ENCODE measurements around the gene TMEM205. TPM values are rescaled to one million over a fixed set of nuclear protein-coding genes. Genes with fewer than 3 reads are reported as not detected.
"Not testable (repeated sequence)": the region's sequence is repeated elsewhere in the genome, so short reads cannot be mapped to it uniquely, and the experiment has no call there.

TMEM205 gene
- 89.8 TPM for total RNA-seq
- long read RNA-seq, transcript TMEM205-201 (3 exons, 1,034 nt) = minor isoform, 8 of 74 reads
- long read RNA-seq, transcript TMEM205-203 (2 exons, 1,147 nt) = minor isoform, 5 of 74 reads
- long read RNA-seq, transcript TMEM205-210 (4 exons, 840 nt) = minor isoform, 12 of 74 reads
- long read RNA-seq, transcript TMEM205-216 (4 exons, 792 nt) = major isoform, 31 of 74 reads
- long read RNA-seq, partial matches to known transcripts = 2 of 74 reads
- long read RNA-seq, other reads (novel, unspliced or antisense) = 6 of 74 reads

DNA sequence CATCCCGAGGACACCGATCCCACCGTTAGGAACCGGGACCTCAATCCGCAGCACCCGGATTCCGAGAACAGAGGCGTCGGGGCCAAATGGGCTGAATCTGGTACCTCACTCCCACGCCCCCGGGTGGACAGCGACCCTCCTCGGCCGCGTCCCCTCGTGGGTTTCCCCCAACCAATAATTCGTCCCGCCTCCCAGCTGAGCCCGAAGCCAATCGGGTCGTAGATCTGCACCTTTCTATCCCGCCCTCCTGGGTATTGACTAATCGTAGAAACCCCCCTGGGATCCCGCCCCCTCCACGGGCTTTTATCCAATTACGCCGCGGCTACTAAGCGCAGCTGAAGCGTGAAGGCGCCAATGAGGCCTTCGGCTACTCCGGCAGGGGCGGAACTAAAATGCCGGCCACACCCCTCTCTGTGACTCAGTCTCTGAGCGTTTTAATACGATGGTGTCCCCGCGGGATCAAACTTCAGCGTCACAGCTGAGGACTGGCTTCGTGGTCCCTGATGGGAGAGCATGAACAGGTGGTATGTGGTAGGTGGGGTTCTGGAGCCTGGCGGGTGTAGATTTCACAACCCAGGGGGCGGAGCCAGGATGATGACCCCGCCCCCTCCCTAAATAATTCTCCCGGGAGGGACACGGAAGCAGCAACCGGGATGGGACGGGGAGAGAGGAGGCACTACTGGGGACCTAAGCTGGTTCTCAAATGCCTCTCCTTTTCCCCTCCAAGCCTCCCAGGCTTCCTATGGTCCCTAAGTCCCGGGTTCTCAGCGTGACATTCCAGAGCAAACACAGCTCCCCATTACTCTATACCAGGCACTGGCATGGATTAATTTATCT, at the start of gene TMEM205, which contains the start of gene CCDC159:
TMEM205 (minus strand) TSS at position 165 of the 837 bp plus-strand sequence. CDS start 649 bp downstream, outside the sequence.
CCDC159 (plus strand) TSS at position 416 of the 837 bp plus-strand sequence; CDS start at position 504, 88 bp downstream.
- peak; percentile 97 for DNase-seq
- intact Hi-C loops (cut with micrococcal nuclease) = no loop called here
- peak; percentile 96 for ATAC-seq

DNA sequence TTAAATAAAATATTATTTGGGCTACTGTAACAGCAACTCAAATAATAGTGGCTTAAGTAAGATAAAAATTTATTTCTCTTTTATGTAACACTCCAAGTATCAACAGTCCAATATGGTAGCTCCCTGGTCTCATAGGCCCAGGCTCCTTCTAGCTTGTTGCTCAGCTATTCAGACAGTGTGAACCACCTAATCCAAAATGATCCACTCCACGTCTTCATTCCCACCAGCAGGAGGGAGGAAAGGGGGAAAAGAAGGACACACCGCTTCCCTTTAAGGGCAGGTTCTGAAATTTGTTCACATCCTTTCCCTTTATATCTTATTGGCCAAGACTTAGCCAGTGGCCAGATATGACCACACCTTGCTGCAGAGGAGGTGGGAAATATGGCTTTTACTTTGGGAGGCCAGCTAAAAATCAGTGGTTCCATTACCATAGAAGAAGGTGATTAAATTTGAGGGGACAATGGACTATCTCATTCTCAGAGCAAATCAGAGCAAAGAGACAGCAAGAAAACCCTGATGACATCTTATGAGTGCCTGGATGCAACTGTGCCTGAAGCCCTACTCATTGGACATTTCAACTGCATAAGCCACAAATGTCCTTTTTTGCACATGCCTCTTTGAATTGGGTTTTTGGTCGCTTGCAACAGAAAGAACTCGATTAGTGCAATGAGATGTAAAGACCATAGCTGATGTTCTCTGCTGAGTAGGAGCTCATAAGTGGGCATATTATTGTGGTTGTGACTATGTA, 45.0 kb upstream of the TMEM205 start:
- ATAC-seq = no peak
- DNase-seq = no peak
- intact Hi-C loops (cut with micrococcal nuclease) = no loop called here

DNA sequence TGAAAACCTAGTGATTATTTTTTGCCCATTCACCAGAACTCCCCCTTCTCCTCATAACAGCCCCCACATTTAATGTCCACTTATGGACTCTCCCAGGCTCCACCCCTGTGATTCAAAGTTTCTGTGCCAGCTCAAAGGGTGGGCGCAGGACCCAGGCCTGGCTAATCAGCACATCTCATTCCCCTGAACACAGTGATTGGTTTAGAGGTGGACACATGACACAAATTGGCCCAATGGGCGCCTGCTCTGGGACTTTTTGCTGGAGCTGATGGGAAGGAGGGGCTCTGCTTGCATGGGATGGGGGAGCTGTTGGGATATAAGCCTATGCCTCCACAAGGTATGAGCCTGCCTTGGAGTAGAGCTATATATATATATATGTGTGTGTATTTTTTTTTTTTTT, 44.3 kb upstream of the TMEM205 start:
- no peak for DNase-seq
- intact Hi-C loops (cut with micrococcal nuclease) = no loop called here
- no peak for ATAC-seq

DNA sequence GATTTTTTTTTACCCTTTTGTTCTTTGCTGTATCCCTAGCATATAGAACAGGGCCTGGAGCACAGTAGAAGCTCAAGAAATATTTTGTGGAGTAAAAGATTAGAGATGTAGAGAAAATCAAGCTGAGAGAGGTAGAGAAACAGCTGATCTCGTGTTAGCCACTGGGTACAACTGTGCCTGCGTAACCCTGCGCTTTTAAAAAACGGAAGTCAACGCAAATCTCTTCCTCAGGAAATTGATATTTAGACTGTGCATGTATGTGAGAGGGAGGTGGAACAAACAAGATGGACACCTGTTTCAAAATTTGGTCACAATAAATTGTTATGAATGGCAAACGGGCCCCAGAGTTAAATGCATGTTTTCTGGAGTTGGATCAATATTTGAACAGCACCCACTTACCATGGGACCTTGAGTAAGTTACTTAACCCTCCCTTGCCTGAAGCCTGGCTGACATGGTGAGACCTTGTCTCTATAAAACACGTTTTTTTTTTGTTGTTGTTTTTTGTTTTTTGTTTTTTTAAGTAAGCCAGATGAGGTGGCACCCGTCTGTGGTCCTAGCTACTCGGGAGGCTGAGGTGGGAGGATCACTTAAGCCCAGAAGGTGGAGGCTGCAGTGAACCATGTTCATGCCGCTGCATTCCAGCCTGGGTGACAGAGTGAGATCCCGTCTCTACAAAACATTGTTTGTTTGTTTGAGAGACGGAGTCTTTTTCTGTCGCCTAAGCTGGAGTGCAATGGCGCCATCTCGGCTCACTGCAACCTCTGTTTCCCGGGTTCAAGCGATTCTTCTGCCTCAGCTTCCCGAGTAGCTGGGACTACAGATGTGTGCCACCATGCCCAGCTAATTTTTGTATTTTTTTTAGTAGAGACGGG, 41.3 kb upstream of the TMEM205 start:
- ATAC-seq (no peak), DNase-seq (no peak)
- intact Hi-C loops (cut with micrococcal nuclease) = no loop called here

DNA sequence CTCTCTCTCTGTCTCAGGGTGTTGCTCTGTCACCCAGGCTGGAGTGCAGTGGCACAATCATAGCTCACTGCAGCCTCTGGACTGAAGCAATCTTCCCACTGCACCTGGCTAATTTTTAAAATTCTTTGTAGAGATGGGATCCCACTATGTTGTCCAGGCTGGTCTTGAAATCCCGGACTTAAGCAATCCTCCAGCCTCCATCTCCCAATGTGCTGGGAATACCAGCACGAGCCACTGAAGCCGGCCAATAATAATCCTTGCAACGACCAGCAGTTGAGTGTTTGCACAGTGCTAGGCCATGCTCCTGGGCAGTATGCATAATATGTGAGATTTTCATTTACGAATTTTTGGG, 38.7 kb upstream of the TMEM205 start:
- no peak for ATAC-seq
- intact Hi-C loops (cut with micrococcal nuclease) = no loop called here
- no peak for DNase-seq

DNA sequence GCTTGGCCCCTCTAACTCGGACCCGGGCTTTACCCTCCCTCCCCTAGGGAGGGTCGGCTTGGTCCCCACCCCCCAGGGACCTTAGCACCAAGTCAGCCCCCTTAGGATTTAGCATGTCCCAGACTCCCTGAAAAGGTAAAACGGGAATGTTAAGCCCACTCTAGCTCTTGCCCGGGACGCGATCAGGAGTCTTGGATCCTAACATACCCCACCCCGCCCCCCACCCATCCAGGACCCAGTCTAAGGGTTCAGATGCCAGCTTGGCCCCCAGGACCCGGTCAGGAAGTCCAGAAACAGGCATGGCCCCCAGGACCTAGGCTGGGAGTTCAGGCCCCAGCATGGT, 37.6 kb upstream of the TMEM205 start:
- DNase-seq = no peak
- ATAC-seq = no peak
- intact Hi-C loops (cut with micrococcal nuclease) = no loop called here

DNA sequence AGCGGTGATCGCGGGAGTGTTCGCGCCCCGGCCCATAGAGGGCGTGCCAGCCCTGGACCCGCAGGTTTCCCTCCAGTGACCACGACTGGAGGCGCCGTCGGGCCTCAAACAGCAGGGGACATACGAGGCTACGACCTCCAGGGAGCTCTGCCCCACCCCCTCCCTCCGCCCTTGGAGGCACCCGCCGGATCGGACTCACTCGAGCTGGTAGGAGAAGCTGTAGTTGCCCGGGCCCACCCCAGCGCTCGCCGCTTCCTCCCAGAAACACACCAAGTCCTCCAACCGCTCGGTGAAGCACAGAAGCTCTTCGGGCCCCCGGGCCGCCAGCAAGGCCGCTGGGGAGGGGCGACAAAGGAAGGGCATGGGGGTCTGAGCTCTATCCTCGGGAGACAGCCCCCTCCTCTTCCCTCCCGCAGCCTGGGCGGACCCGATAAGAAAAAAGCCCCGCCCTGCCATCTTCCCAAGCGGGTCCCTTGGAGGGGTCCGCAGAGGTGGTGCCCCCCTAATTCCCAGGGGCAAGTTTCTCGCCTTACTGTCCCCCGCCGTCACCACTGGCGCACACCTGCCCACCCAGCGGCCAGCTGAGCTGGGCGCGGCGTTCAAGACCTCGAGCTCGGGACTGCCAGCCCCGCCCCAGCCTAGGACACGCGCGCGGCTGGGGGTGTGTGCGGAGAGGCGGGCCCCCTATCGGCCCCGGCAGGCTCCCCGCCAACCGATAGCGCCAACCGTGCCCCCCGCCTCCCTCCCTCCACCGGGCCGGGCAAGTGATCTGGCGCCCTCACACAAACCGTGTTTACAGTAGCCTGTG, 37.0 kb upstream of the TMEM205 start:
- ATAC-seq (peak; percentile 17), DNase-seq (peak; percentile 76)
- intact Hi-C loops (cut with micrococcal nuclease) = no loop called here

DNA sequence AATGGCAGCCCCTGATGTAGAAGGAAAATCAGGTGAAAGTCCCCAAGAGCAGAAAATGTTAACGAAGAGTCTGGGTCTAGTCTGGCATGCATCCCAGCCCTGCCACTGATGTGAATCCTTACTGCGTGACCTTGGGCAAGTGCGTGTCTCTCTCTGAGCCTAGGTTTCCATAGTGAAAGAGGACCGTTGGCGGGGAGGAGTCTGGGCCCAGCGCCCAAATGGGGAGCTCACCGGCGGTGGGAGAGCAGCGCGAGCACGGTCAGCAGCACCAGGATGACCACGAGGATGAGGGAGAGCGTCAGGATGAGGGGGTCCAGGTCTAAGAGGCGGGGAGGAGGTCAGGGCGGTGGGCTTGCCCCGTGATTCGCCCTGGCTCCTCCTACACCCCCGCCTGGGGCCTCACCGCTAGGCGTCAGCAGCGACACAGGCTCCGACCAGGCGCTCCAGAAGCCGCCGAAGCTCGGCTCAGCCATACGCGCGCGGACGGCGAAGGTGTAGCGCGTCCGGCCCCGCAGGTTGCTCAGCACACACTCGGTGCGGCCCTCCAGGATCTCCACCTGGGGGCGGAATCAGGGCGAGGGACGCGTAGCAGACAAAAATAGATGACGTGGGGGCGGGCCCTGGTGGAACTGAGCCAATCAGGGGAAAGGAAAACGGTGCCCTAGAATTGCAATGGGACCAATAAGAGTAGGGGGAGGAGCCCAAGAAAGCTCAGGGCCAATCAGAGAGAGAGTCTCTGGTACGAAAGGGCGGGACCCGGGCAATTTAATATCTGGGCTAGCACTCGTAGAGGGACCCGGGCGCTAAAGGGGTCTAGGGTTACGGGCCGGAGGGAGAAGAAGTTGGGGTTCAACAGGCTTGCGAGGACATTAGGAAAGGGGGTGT, 34.8 kb upstream of the TMEM205 start:
- intact Hi-C loops (cut with micrococcal nuclease) = no loop called here
- peak; percentile 94 for DNase-seq
- peak; percentile 87 for ATAC-seq

DNA sequence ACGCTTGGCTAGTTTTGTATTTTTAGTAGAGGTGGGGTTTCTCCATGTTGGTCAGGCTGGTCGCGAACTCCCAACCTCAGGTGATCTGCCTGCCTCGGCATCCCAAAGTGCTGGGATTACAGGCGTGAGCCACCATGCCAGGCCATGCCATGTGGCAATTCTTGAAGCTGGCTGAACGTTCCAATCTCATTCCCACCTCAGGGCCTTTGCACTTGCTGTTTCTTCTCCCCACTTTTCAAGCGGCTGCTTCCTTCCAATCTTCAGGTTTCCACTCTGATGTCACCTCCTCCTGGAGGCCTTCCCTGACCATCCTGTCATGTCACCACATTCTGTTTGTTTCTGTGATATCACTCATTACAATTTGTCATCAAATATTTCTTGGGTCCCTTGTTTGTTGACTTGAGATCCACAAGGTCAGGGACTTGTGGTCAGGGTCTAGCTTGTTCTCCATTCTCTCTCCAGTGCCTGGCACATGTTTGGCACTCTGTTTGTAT, 33.8 kb upstream of the TMEM205 start:
- intact Hi-C loops (cut with micrococcal nuclease) = no loop called here
- no peak for ATAC-seq
- DNase-seq = no peak

DNA sequence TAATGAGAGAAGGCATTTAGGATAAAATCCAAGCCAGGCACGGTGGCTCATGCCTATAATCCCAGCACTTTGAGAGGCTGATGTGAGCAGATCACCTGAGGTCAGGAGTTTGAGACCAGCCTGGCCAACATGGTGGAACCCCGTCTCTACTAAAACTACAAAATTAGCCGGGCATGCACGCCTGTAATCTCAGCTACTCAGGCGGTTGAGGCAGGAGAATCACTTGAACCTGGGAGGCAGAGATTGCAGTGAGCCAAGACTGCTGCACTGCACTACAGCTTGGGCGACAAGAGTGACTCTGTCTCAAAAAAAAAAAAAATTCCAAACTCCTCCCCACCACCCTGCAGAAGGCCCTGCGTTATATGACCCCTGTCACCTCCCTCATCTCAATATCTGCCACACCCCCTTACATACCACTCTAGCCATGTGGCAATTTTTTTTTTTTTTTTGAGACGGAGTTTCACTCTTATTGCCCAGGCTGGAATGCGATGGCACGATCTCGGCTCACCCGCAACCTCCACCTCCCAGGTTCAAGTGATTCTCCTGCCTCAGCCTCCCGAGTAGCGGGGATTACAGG, 33.3 kb upstream of the TMEM205 start:
- DNase-seq; ATAC-seq; intact Hi-C loops (cut with micrococcal nuclease): not testable (repeated sequence)

DNA sequence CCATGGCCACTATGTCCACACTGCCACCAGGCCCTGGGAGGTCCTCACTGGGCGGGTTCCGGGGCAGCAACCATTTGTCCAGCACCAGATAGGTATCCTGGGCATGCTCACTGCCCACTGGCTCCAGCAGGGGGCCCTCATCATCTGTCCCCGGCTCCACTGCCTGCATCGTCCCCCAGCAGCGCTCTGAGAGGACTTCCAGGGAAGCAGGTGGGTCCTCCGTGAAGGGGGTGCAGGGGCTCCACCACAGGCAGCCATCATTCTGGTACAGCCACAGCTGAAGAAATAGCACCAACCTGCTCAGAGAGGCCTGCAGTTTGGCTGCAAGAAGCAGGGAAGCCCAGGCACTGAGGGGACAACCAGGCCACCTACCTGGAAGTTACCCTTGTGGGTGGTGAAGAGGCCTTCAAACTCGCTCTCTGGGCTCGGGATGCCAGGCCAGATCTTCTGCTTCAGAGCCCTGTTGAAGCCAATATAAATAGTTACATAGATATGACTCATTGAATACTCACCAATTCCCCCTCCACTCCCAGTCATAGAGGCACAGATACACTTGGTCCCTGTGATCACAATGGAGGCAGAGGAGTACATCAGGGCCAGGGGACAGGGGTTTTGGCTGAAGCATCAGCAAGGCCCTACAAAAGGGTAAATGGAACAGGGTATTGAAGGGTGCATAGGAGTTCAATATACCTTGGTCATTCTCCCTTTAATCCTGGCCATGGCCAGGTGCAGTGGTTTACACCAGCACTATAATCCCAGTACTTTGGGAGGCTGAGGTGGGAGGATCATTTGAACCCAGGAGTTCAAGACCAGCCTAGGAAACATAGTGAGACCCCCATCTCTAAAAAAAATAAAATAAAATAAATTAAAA, 32.5 kb upstream of the TMEM205 start:
- ATAC-seq (no peak), DNase-seq (peak; percentile 66)
- intact Hi-C loops (cut with micrococcal nuclease) = no loop called here

DNA sequence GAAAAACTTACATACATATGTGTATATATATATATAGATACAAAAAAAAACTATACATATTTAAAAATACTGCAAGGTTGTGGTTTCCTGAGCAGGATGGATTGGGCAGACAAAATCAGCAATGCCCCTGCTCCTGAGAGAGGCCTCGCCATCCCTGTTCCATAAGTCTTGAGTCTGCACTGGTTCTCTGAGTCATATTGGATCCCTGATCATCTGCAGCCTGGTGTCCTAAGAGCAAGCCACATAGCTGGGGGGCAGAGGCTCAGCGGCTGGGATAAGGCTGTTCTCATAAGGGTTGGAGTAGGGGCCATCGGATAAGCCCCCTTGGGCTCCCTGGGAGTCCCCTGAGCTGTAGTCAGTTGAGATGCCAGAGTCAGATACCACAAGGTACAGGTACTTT, 31.7 kb upstream of the TMEM205 start:
- intact Hi-C loops (cut with micrococcal nuclease) = no loop called here
- ATAC-seq (no peak), DNase-seq (no peak)

DNA sequence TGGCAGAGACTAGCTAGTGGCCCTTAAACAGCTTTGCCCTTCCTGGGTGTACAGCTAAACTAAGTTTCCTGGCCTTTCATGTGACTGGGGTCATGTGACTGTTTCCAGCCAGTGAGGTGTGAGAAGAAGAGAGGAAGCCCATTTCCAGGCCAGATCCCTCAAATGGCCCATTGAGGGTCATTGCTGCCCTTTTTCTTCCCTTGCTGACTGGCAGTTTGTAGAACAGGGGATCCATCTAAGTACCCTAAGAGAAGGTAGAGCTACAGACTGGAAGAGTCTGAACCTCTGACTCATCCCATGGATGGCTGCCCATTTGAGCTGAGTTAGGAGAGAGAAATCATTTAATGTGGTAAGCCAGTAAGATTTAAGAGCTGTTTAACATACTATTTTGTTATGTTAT, 31.2 kb upstream of the TMEM205 start:
- no peak for ATAC-seq
- no peak for DNase-seq
- intact Hi-C loops (cut with micrococcal nuclease) = no loop called here

DNA sequence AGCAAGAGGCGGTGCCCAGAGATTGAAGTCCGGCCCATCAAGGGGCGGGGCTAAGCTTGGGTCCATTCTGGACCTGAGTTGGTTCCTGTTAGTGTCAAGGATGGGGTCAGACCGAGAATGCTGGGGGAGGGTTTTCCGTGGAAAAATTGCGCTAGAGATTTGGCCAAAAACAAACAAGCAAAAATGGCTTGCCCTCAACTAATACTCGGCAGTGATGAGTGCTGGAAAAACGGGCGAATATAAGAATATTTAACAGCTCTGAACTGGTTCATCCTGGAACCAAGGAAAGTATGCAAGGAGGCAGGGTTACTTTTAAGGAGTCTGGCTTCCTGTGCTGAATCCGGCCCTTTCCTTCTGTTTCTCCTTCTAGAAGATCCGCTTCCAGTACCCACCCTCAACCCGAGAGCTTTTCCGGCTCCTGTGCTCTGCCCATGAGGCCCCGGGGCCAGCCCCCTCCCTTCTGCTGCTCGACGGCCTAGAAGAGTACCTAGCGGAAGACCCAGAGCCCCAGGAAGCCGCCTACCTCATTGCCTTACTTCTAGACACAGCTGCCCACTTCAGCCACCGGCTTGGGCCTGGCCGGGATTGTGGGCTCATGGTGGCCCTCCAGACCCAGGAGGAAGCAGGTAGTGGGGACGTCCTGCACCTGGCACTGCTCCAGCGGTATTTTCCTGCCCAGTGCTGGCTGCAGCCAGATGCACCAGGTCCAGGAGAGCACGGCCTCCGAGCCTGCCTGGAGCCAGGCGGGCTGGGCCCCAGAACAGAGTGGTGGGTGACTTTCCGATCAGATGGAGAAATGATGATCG, 29.3 kb upstream of the TMEM205 start:
- intact Hi-C loops (cut with micrococcal nuclease) = no loop called here
- peak; percentile 1 for ATAC-seq
- DNase-seq = peak; percentile 60
